Gastrocnemius medialis (tissue), 4 donors: ENCODE measurements around the gene KRTAP20-4. TPM values are rescaled to one million over a fixed set of nuclear protein-coding genes. Genes with fewer than 3 reads are reported as not detected.

Experiments
- ATAC-seq, 2 donors: fragments of 150-250 bp; one replicate each; pipeline ENCODE4 v1.9.1; 2016
- DNase-seq, 2 donors: peaks; one replicate each; pipeline ENCODE4 v3.0.0-alpha.2; 2019
- H3K27ac ChIP-seq, 4 donors: fragments of 200-600 bp; sonication (generic); 1 replicate in 1 of 4; 2 replicates in 3 of 4; pipeline ENCODE4 v1.5.1; 2016 to 2018; ENCODE audit warnings: mild to moderate bottlenecking in 2 of 4, moderate library complexity in 1 of 4
- H3K27me3 ChIP-seq, 3 donors: fragments of 200-600 bp; sonication (generic) in 2 of 3; 1 replicate in 1 of 3; 2 replicates in 2 of 3; pipeline versions ENCODE4 v1.5.1 to v1.6.0; 2016 to 2019; ENCODE audit warnings: mild to moderate bottlenecking in 1 of 3, moderate library complexity in 1 of 3
- H3K36me3 ChIP-seq, 2 donors: fragments of 200-600 bp; sonication (generic) in 1 of 2; one replicate each; pipeline ENCODE4 v1.5.1; 2017 to 2018
- H3K4me1 ChIP-seq, 2 donors: fragments of 200-600 bp; sonication (generic) in 1 of 2; one replicate each; pipeline ENCODE4 v1.5.1; 2016 to 2017; ENCODE audit warnings: mild to moderate bottlenecking in 2 of 2
- H3K4me3 ChIP-seq, 4 donors: fragments of 200-600 bp; sonication (generic) in 3 of 4; 1 replicate in 1 of 4; 2 replicates in 3 of 4; pipeline ENCODE4 v1.5.1; 2016 to 2019; ENCODE audit warnings: mild to moderate bottlenecking in 2 of 4
- H3K9me3 ChIP-seq, 3 donors: fragments of 200-600 bp; sonication (generic) in 2 of 3; 1 replicate in 1 of 3; 2 replicates in 2 of 3; pipeline ENCODE4 v1.5.1; 2016 to 2019
- CTCF ChIP-seq, 5 experiments: fragments of 450-650 bp in 3 of 5; fragments of 200-600 bp in 2 of 5; sonication (generic) in 2 of 5; IDR thresholded peaks in 4 of 5; conservative IDR thresholded peaks in 1 of 5; 1 replicate in 4 of 5; 2 replicates in 1 of 5; pipeline ENCODE4 v1.5.1; 2016 to 2019; ENCODE audit warnings: antibody characterized with exemption in 5 of 5, mild to moderate bottlenecking in 3 of 5, moderate library complexity in 3 of 5
- POLR2A ChIP-seq, 2 donors: fragments of 450-650 bp; IDR thresholded peaks; one replicate each; pipeline ENCODE4 v1.6.1; 2017; ENCODE audit warnings: antibody characterized with exemption in 2 of 2, mild to moderate bottlenecking in 2 of 2, moderate library complexity in 2 of 2
- in situ Hi-C, 4 donors: fragments of 200-750 bp; cut with MboI; loops; one replicate each; pipeline versions ENCODE4 v1.15.0 to v1.8.0; 2017; ENCODE audit warnings: low sequenced_read_pairs in 4 of 4
- intact Hi-C: fragments of 100-400 bp; cut with DNase I; formaldehyde crosslinking; loops from one replicate; pipeline ENCODE4 v1.15.1; 2023; ENCODE audit warnings: low total_unique reads
- total RNA-seq, 4 donors: library from RNA; depleted of rRNA; stranded (reverse); fragments of >200 nt; gene quantifications; one replicate each; pipeline versions ENCODE4 v1.1.0 to v1.2.3, GENCODE V29; 2016

Gene KRTAP20-4
- total RNA-seq, 4 donors from 2014 or later: not detected

- no peaks in the 10 kb centered on the region for H3K4me1 ChIP-seq
- no peak for DNase-seq
- in situ Hi-C loops (loop anchor here in 1 of 4 donors (10.0 kb wide), 1 partner anchor 56 kb away; no protein-coding TSS in a partner anchor), intact Hi-C loops (no loop called here)
- no peak for ATAC-seq
- H3K4me3 ChIP-seq: no peak overlapping the region
- no peaks in the 10 kb centered on the region for H3K36me3 ChIP-seq
- no peaks in the 10 kb centered on the region for H3K9me3 ChIP-seq
- H3K27me3 ChIP-seq: no peaks in the 10 kb centered on the region
- H3K27ac ChIP-seq: no peak overlapping the region
- TF ChIP-seq POLR2A (IDR thresholded peaks at IDR 0.05) (no peak), CTCF (IDR thresholded peaks at IDR 0.05 in 4 of 5, conservative IDR thresholded peaks at IDR 0.05 in 1 of 5) (no peak)
Observed at GRCh38 chr21:30638686-30639085, 18.3 kb downstream of the KRTAP20-4 start.

- H3K9me3 ChIP-seq: no peaks in the 10 kb centered on the region
- no peak for DNase-seq
- intact Hi-C loops: no loop called here
Observed at GRCh38 chr21:30642564-30642963, 22.1 kb downstream of the KRTAP20-4 start, which contains the start of gene KRTAP20-3. TSS of gene KRTAP20-3 (plus strand) at chr21:30642864.

GRCh38 chr21:30646904-30647414, 26.5 kb downstream of the KRTAP20-4 start:
- Histone ChIP-seq H3K27me3 (no peaks in the 10 kb centered on the region), H3K36me3 (no peaks in the 10 kb centered on the region), H3K4me3 (no peak overlapping the region), H3K4me1 (no peaks in the 10 kb centered on the region), H3K27ac (no peak overlapping the region), H3K9me3 (no peaks in the 10 kb centered on the region)
- DNase-seq (no peak), ATAC-seq (no peak)
- in situ Hi-C loops: no loop called here
- intact Hi-C loops: no loop called here
- TF ChIP-seq CTCF (IDR thresholded peaks at IDR 0.05 in 4 of 5, conservative IDR thresholded peaks at IDR 0.05 in 1 of 5): no peak
- TF ChIP-seq POLR2A (IDR thresholded peaks at IDR 0.05): no peak

More at GRCh38 chr21:30642564-30642963, 22.1 kb downstream of the KRTAP20-4 start, which contains the start of gene KRTAP20-3:
- no peaks in the 10 kb centered on the region for H3K36me3 ChIP-seq
- in situ Hi-C loops: no loop called here
- H3K27me3 ChIP-seq: no peaks in the 10 kb centered on the region
- H3K27ac ChIP-seq: no peak within 1 kb of the TSS
- no peaks in the 10 kb centered on the region for H3K4me1 ChIP-seq
- H3K4me3 ChIP-seq: no peak within 1 kb of the TSS
- TF ChIP-seq POLR2A (IDR thresholded peaks at IDR 0.05) (no peak), CTCF (IDR thresholded peaks at IDR 0.05 in 4 of 5, conservative IDR thresholded peaks at IDR 0.05 in 1 of 5) (no peak)
- ATAC-seq: no peak

- intact Hi-C loops: no loop called here
- no peaks in the 10 kb centered on the region for H3K4me1 ChIP-seq
- H3K4me3 ChIP-seq: no peak overlapping the region
- TF ChIP-seq POLR2A (IDR thresholded peaks at IDR 0.05) (no peak), CTCF (IDR thresholded peaks at IDR 0.05 in 4 of 5, conservative IDR thresholded peaks at IDR 0.05 in 1 of 5) (no peak)
- H3K27me3 ChIP-seq: no peaks in the 10 kb centered on the region
- no peaks in the 10 kb centered on the region for H3K36me3 ChIP-seq
- no peak overlapping the region for H3K27ac ChIP-seq
- in situ Hi-C loops: no loop called here
- ATAC-seq: no peak
- no peaks in the 10 kb centered on the region for H3K9me3 ChIP-seq
- no peak for DNase-seq
Observed at GRCh38 chr21:30652891-30653290, 32.5 kb downstream of the KRTAP20-4 start.

GRCh38 chr21:30668776-30669175, 48.3 kb downstream of the KRTAP20-4 start:
- TF ChIP-seq POLR2A (IDR thresholded peaks at IDR 0.05): no peak
- no peak for TF ChIP-seq CTCF (IDR thresholded peaks at IDR 0.05 in 4 of 5, conservative IDR thresholded peaks at IDR 0.05 in 1 of 5)
- in situ Hi-C loops: no loop called here

More at GRCh38 chr21:30668776-30669175, 48.3 kb downstream of the KRTAP20-4 start:
- DNase-seq (no peak), ATAC-seq (no peak)
- H3K9me3 ChIP-seq: no peaks in the 10 kb centered on the region
- no peaks in the 10 kb centered on the region for H3K36me3 ChIP-seq
- H3K27me3 ChIP-seq: no peaks in the 10 kb centered on the region
- no peak overlapping the region for H3K27ac ChIP-seq
- no peak overlapping the region for H3K4me3 ChIP-seq
- intact Hi-C loops: no loop called here
- H3K4me1 ChIP-seq: no peaks in the 10 kb centered on the region
